ENCODE results near the gene CCR5AS.
A peak's percentile ranks its signal among the peaks of the same experiment; 100 is the strongest.
"Not testable (repeated sequence)": the region's sequence is repeated elsewhere in the genome, so short reads cannot be mapped to it uniquely, and the experiment has no call there.

CCR5AS gene

GRCh38 chr3:46393554-46394434, 13.1 kb downstream of the CCR5AS start:
- Mint-ChIP-seq H3K36me3 (no peaks in the 10 kb centered on the region), H3K27me3 (ENCODE audit: insufficient read depth, low read depth) (no peaks in the 10 kb centered on the region), H3K9me3 (no peaks in the 10 kb centered on the region), H3K27ac (peak overlapping the region; percentile 18), H3K4me1 (peaks cover 2% of the 10 kb centered on the region), H3K4me3 (no peak overlapping the region)
- no peak overlapping the region for H2AFZ ChIP-seq (replicated peaks)
- no peaks in the 10 kb centered on the region for H3K36me3 ChIP-seq
- no peak overlapping the region for H3K4me3 ChIP-seq
- no peaks in the 10 kb centered on the region for H3F3A ChIP-seq (ENCODE audit: low read depth)
- H4K20me1 ChIP-seq (ENCODE audit: low read depth) = no peaks in the 10 kb centered on the region
- no peaks in the 10 kb centered on the region for H3K9me3 ChIP-seq (ENCODE audit: low read depth)
- no peaks in the 10 kb centered on the region for H3K4me1 ChIP-seq
- no peaks in the 10 kb centered on the region for H3K79me2 ChIP-seq (ENCODE audit: low read depth)
- no peak for DNase-seq (ENCODE audit: low spot score)
- H3K27ac ChIP-seq = no peak overlapping the region
- no peaks in the 10 kb centered on the region for H3K27me3 ChIP-seq
- no peak overlapping the region for H3K9ac ChIP-seq
- TF ChIP-seq EZH2 (IDR thresholded peaks at IDR 0.05) (no peak), CTCF (IDR thresholded peaks at IDR 0.05) (no peak), EZH2phosphoT487 (IDR thresholded peaks at IDR 0.05) (no peak)
- H3K4me2 ChIP-seq = no peak overlapping the region

GRCh38 chr3:46393011-46393410, 13.9 kb downstream of the CCR5AS start:
- H4K20me1 ChIP-seq (ENCODE audit: low read depth) = no peaks in the 10 kb centered on the region
- H3K79me2 ChIP-seq (ENCODE audit: low read depth) = no peaks in the 10 kb centered on the region
- Mint-ChIP-seq H3K27ac (no peak overlapping the region), H3K4me3 (peak overlapping the region; percentile 10), H3K4me1 (peaks cover 2% of the 10 kb centered on the region), H3K9me3 (no peaks in the 10 kb centered on the region), H3K36me3 (no peaks in the 10 kb centered on the region), H3K27me3 (ENCODE audit: insufficient read depth, low read depth) (no peaks in the 10 kb centered on the region)
- no peaks in the 10 kb centered on the region for H3K27me3 ChIP-seq
- H3K9ac ChIP-seq = no peak overlapping the region
- TF ChIP-seq CTCF (IDR thresholded peaks at IDR 0.05) = no peak
- no peak for TF ChIP-seq EZH2phosphoT487 (IDR thresholded peaks at IDR 0.05)
- no peak for TF ChIP-seq EZH2 (IDR thresholded peaks at IDR 0.05)
- H3K4me3 ChIP-seq = no peak overlapping the region
- no peak overlapping the region for H3K27ac ChIP-seq
- H2AFZ ChIP-seq (replicated peaks) = no peak overlapping the region
- H3F3A ChIP-seq (ENCODE audit: low read depth) = no peaks in the 10 kb centered on the region
- no peaks in the 10 kb centered on the region for H3K9me3 ChIP-seq (ENCODE audit: low read depth)
- no peaks in the 10 kb centered on the region for H3K36me3 ChIP-seq
- H3K4me2 ChIP-seq = no peak overlapping the region
- no peak for DNase-seq (ENCODE audit: low spot score)
- H3K4me1 ChIP-seq = no peaks in the 10 kb centered on the region

- not testable (repeated sequence) for H3K4me2 ChIP-seq; H3K4me3 ChIP-seq; H3K36me3 ChIP-seq; H3K9me3 Mint-ChIP-seq; H4K20me1 ChIP-seq (ENCODE audit: low read depth); H3K27ac ChIP-seq; H3K27me3 ChIP-seq; DNase-seq (ENCODE audit: low spot score); H3K4me1 ChIP-seq; H3K27ac Mint-ChIP-seq; H3F3A ChIP-seq (ENCODE audit: low read depth); H3K36me3 Mint-ChIP-seq; H3K79me2 ChIP-seq (ENCODE audit: low read depth); H3K9ac ChIP-seq; H3K4me1 Mint-ChIP-seq; H3K9me3 ChIP-seq (ENCODE audit: low read depth); H3K4me3 Mint-ChIP-seq; H2AFZ ChIP-seq (replicated peaks); H3K27me3 Mint-ChIP-seq (ENCODE audit: insufficient read depth, low read depth)
Observed at GRCh38 chr3:46391526-46391925, 15.3 kb downstream of the CCR5AS start.

DNA sequence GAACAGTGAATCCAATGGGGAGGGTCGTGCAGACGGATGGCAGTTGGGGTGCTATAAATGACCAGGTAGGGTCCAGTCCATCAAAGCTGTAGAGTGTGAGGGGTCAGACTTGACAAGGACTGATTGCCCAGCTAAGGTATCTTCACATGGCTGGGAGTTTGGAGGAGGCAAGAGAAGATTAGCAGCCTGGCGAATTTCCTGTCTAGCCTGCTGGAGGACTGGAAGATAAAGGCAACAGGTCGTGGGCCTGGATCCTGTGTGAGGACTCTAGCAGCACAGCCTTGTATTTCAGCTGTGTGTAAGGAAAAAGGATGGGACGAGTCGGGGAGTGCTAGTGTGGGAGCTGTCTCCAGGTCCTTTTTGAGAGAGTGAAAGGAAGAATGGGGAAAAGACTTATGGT, 17.6 kb downstream of the CCR5AS start:
- no peak overlapping the region for H3K4me2 ChIP-seq
- H3F3A ChIP-seq (ENCODE audit: low read depth) = no peaks in the 10 kb centered on the region
- H3K9me3 Mint-ChIP-seq = no peaks in the 10 kb centered on the region
- H3K27ac ChIP-seq = no peak overlapping the region
- no peak overlapping the region for H3K27ac Mint-ChIP-seq
- H4K20me1 ChIP-seq (ENCODE audit: low read depth) = no peaks in the 10 kb centered on the region
- no peaks in the 10 kb centered on the region for H3K79me2 ChIP-seq (ENCODE audit: low read depth)
- peaks cover 2% of the 10 kb centered on the region for H3K4me1 Mint-ChIP-seq
- H3K4me3 Mint-ChIP-seq = no peak overlapping the region
- H3K27me3 ChIP-seq = no peaks in the 10 kb centered on the region
- no peak for DNase-seq (ENCODE audit: low spot score)
- no peak overlapping the region for H3K4me3 ChIP-seq
- H3K4me1 ChIP-seq = no peaks in the 10 kb centered on the region
- no peaks in the 10 kb centered on the region for H3K36me3 Mint-ChIP-seq
- no peaks in the 10 kb centered on the region for H3K9me3 ChIP-seq (ENCODE audit: low read depth)
- no peak for TF ChIP-seq EZH2 (IDR thresholded peaks at IDR 0.05)
- no peak for TF ChIP-seq EZH2phosphoT487 (IDR thresholded peaks at IDR 0.05)
- no peak for TF ChIP-seq CTCF (IDR thresholded peaks at IDR 0.05)
- H3K36me3 ChIP-seq = no peaks in the 10 kb centered on the region
- peaks cover 4% of the 10 kb centered on the region for H3K27me3 Mint-ChIP-seq (ENCODE audit: insufficient read depth, low read depth)
- H3K9ac ChIP-seq = no peak overlapping the region
- no peak overlapping the region for H2AFZ ChIP-seq (replicated peaks)

- not testable (repeated sequence) for H3K27ac ChIP-seq; H3K36me3 ChIP-seq; H4K20me1 ChIP-seq (ENCODE audit: low read depth); H3K4me3 ChIP-seq; H3K9ac ChIP-seq; H2AFZ ChIP-seq (replicated peaks); H3K27ac Mint-ChIP-seq; H3F3A ChIP-seq (ENCODE audit: low read depth); H3K9me3 ChIP-seq (ENCODE audit: low read depth); H3K4me1 ChIP-seq; H3K4me2 ChIP-seq; H3K9me3 Mint-ChIP-seq; H3K27me3 ChIP-seq; H3K4me3 Mint-ChIP-seq; H3K36me3 Mint-ChIP-seq; H3K79me2 ChIP-seq (ENCODE audit: low read depth); H3K4me1 Mint-ChIP-seq; H3K27me3 Mint-ChIP-seq (ENCODE audit: insufficient read depth, low read depth); DNase-seq (ENCODE audit: low spot score)
Observed at GRCh38 chr3:46388847-46389246, 18.0 kb downstream of the CCR5AS start.

All from neural progenitor cell (in vitro differentiated cells).